GM12878 (cell line): ENCODE measurements around the gene DHX32.

Experiments
- CTCF ChIP-seq, 3 experiments: IDR thresholded peaks in 2 of 3; conservative IDR thresholded peaks in 1 of 3; 2 replicates each; pipeline ENCODE4 v1.5.1; 2011; ENCODE audit warnings: low read depth in 3 of 3, low read length in 3 of 3, mild to moderate bottlenecking in 3 of 3, control low read depth in 2 of 3, moderate library complexity in 2 of 3, inconsistent platforms in 1 of 3, mixed read lengths in 1 of 3; ENCODE audit not compliant: control insufficient read depth in 2 of 3, insufficient read depth in 1 of 3; ENCODE audit errors: extremely low read depth in 1 of 3
- HCFC1 ChIP-seq: fragments of 150-350 bp; IDR thresholded peaks from 2 replicates; pipeline ENCODE4 v1.6.1; 2014; ENCODE audit warnings: low read length
- NR2C2 ChIP-seq: IDR thresholded peaks from 2 replicates; pipeline ENCODE4 v1.6.1; 2011; ENCODE audit warnings: borderline replicate concordance, low read depth; ENCODE audit not compliant: control insufficient read depth, insufficient read length

- TF ChIP-seq NR2C2 (no peak), HCFC1 (no peak), CTCF (IDR thresholded peaks at IDR 0.05 in 2 of 3, conservative IDR thresholded peaks at IDR 0.05 in 1 of 3; ENCODE audit: control insufficient read depth in 2 of 3, extremely low read depth in 1 of 3, insufficient read depth in 1 of 3, low read depth in 3 of 3, low read length in 3 of 3) (no peak)
These were observed 60.4 kb downstream of the DHX32 start for GRCh38 chr10:125820701-125821100.
